DOHH2 (cell line): ENCODE results near the gene CCDC51.

Experiments
- EZH2phosphoT487 ChIP-seq: fragments of 200-600 bp; sonication (generic); IDR thresholded peaks from 2 replicates; pipeline ENCODE4 v1.6.1; 2017; ENCODE audit warnings: borderline replicate concordance, mild to moderate bottlenecking, antibody characterized with exemption, low read length, moderate library complexity, mixed read lengths
- TF ChIP-seq, protein P1 (sequence below): fragments of 200-600 bp; sonication (generic); IDR thresholded peaks from one replicate; pipeline ENCODE4 v1.5.1; 2014; ENCODE audit warnings: antibody characterized with exemption, mild to moderate bottlenecking, low read depth, low read length; ENCODE audit not compliant: poor library complexity, severe bottlenecking

DNA sequence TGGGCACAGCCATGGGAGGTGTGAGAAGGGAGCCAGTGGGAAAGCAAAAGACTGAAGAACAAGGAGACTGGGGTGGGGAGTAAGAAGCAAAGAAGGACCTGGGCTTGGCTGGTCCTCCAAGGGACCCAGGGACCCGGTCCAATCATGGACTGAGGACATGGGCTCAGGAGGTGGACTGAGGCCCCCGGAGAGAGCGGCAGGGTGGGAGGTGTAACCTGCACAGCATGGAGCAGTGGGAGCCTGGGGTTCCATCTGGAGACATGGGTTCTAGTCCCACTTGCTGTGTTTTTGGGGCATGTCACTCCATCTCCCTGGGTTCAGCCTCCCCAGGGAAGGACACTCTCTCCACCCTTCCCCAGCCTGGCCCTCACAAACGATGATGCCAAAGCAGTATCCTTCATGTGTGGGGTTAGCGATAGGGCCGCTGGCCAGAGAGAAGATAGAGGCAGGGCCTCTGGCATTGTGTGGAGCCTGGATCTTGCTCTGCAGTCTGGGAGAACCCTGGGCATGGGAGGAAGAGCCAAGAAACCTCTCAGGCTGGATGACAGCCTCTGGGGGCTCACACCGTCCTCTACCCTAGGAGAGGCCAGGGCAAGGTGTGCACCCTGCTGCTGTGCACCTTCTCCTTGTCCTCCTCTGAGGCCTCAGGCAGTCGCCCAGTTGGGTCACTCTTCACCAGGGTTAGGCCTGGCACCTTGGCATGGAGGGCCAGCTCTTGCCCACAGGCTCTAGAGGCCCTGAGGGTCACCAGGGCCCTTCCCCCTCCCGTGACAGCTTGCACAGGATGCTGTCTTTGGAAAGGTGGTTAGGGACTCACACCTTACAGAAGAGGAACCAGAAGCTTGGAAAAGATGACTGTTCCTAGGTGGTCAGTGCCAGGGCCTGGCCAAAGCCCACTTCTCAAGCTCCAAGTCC, 41.9 kb downstream of the CCDC51 start:
- TF ChIP-seq, protein P1, sequence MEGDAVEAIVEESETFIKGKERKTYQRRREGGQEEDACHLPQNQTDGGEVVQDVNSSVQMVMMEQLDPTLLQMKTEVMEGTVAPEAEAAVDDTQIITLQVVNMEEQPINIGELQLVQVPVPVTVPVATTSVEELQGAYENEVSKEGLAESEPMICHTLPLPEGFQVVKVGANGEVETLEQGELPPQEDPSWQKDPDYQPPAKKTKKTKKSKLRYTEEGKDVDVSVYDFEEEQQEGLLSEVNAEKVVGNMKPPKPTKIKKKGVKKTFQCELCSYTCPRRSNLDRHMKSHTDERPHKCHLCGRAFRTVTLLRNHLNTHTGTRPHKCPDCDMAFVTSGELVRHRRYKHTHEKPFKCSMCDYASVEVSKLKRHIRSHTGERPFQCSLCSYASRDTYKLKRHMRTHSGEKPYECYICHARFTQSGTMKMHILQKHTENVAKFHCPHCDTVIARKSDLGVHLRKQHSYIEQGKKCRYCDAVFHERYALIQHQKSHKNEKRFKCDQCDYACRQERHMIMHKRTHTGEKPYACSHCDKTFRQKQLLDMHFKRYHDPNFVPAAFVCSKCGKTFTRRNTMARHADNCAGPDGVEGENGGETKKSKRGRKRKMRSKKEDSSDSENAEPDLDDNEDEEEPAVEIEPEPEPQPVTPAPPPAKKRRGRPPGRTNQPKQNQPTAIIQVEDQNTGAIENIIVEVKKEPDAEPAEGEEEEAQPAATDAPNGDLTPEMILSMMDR, result no peak
- no peak for TF ChIP-seq EZH2phosphoT487
